ENCODE measurements around the gene LSR. TPM values are rescaled to one million over a fixed set of nuclear protein-coding genes. Genes with fewer than 3 reads are reported as not detected.

LSR gene
- total RNA-seq, 1 experiment from 2014 or later = 64.7 TPM

DNA sequence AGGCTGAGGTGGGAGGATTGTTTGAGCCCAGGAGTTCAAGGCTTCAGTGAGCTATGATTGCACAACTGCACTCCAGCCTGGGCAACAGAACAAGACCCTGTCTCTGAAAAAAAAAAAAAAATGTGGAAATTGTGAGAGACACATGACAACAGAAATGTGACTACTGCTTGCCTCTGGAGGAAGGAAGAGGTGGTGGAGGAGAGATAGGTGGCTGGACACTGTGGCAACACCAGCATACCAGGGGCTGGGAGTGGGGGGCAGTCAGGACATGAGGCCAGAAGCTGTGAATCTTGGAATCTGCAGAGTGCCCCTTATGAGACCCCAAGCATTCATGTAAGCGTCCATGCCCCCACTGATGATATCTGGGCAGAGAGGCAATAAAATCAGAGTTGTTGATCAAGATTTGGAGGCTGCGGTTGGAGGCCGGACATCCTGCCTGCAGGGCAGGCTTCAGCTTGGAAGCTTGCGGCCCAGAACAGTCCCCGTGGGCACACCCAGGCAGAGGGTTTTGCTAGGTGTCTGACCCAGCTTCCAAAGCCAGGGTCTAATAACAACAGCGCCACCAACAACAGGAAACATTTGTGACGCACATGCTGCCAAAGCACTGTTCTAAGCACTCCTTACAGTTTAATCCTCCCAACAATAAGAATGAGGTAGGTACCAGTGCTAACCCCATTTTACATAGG, 37.1 kb upstream of the LSR start:
- Histone ChIP-seq H3K27ac (ENCODE audit: low read length) (no peak overlapping the region), H3K36me3 (ENCODE audit: control insufficient read depth, insufficient read depth, low read length) (no peaks in the 10 kb centered on the region), H3K4me1 (ENCODE audit: control insufficient read depth, insufficient read depth, low read length) (peaks cover 6% of the 10 kb centered on the region; the same call in 1 of the 2 replicates), H3K9me3 (ENCODE audit: control insufficient read depth, insufficient read depth, low read depth, low read length) (no peaks in the 10 kb centered on the region), H3K27me3 (ENCODE audit: control insufficient read depth, insufficient read depth, low read length) (no peaks in the 10 kb centered on the region), H3K4me3 (ENCODE audit: low read depth in 2 of 2, low read length in 2 of 2) (no peak overlapping the region)
- TF ChIP-seq TCF7L2 (IDR thresholded peaks at IDR 0.05; ENCODE audit: low read depth, low read length) (no peak), POLR2AphosphoS5 (IDR thresholded peaks at IDR 0.05; ENCODE audit: low read depth, low read length) (no peak), SIN3A (IDR thresholded peaks at IDR 0.05; ENCODE audit: borderline replicate concordance, insufficient read depth, low read depth, low read length) (no peak)
- TF ChIP-seq, protein P1, sequence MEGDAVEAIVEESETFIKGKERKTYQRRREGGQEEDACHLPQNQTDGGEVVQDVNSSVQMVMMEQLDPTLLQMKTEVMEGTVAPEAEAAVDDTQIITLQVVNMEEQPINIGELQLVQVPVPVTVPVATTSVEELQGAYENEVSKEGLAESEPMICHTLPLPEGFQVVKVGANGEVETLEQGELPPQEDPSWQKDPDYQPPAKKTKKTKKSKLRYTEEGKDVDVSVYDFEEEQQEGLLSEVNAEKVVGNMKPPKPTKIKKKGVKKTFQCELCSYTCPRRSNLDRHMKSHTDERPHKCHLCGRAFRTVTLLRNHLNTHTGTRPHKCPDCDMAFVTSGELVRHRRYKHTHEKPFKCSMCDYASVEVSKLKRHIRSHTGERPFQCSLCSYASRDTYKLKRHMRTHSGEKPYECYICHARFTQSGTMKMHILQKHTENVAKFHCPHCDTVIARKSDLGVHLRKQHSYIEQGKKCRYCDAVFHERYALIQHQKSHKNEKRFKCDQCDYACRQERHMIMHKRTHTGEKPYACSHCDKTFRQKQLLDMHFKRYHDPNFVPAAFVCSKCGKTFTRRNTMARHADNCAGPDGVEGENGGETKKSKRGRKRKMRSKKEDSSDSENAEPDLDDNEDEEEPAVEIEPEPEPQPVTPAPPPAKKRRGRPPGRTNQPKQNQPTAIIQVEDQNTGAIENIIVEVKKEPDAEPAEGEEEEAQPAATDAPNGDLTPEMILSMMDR (IDR thresholded peaks at IDR 0.05) = no peak
- POLR2A ChIA-PET = interaction anchor here (0.7 kb wide), 1 partner anchor 13 kb away, joined by 4 read pairs; no protein-coding TSS in a partner anchor
- DNase-seq (ENCODE audit: low read depth, low spot score) (no peak), ATAC-seq (no peak)
- intact Hi-C loops (cut with micrococcal nuclease; ENCODE audit: unreplicated experiment) = no loop called here
- CTCF ChIA-PET = interaction anchor here (0.5 kb wide), 1 partner anchor 71 kb away, joined by 3 read pairs; no protein-coding TSS in a partner anchor
- in situ Hi-C loops (cut with HindIII; ENCODE audit: low pct_unique_long_range_greater_than_20kb, low sequenced_read_pairs) = no loop called here
- no TSS peak for BruUV-seq (replicated peaks)

GRCh38 chr19:35212241-35212640, 36.6 kb upstream of the LSR start:
- Histone ChIP-seq H3K27ac (ENCODE audit: low read length) (no peak overlapping the region), H3K4me1 (ENCODE audit: control insufficient read depth, insufficient read depth, low read length) (peaks cover 6% of the 10 kb centered on the region; the same call in 1 of the 2 replicates), H3K9me3 (ENCODE audit: control insufficient read depth, insufficient read depth, low read depth, low read length) (no peaks in the 10 kb centered on the region), H3K4me3 (ENCODE audit: low read depth in 2 of 2, low read length in 2 of 2) (no peak overlapping the region), H3K36me3 (ENCODE audit: control insufficient read depth, insufficient read depth, low read length) (no peaks in the 10 kb centered on the region), H3K27me3 (ENCODE audit: control insufficient read depth, insufficient read depth, low read length) (no peaks in the 10 kb centered on the region)
- POLR2A ChIA-PET = interaction anchor here (0.7 kb wide), 1 partner anchor 13 kb away, joined by 4 read pairs; no protein-coding TSS in a partner anchor
- CTCF ChIA-PET = no interaction called here
- TF ChIP-seq, protein P2, sequence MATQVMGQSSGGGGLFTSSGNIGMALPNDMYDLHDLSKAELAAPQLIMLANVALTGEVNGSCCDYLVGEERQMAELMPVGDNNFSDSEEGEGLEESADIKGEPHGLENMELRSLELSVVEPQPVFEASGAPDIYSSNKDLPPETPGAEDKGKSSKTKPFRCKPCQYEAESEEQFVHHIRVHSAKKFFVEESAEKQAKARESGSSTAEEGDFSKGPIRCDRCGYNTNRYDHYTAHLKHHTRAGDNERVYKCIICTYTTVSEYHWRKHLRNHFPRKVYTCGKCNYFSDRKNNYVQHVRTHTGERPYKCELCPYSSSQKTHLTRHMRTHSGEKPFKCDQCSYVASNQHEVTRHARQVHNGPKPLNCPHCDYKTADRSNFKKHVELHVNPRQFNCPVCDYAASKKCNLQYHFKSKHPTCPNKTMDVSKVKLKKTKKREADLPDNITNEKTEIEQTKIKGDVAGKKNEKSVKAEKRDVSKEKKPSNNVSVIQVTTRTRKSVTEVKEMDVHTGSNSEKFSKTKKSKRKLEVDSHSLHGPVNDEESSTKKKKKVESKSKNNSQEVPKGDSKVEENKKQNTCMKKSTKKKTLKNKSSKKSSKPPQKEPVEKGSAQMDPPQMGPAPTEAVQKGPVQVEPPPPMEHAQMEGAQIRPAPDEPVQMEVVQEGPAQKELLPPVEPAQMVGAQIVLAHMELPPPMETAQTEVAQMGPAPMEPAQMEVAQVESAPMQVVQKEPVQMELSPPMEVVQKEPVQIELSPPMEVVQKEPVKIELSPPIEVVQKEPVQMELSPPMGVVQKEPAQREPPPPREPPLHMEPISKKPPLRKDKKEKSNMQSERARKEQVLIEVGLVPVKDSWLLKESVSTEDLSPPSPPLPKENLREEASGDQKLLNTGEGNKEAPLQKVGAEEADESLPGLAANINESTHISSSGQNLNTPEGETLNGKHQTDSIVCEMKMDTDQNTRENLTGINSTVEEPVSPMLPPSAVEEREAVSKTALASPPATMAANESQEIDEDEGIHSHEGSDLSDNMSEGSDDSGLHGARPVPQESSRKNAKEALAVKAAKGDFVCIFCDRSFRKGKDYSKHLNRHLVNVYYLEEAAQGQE (IDR thresholded peaks at IDR 0.05; ENCODE audit: insufficient read depth in 1 of 2, low read depth in 2 of 2, low read length in 1 of 2) = no peak
- TF ChIP-seq SIN3A (IDR thresholded peaks at IDR 0.05; ENCODE audit: borderline replicate concordance, insufficient read depth, low read depth, low read length) = no peak
- no peak for TF ChIP-seq POLR2AphosphoS5 (IDR thresholded peaks at IDR 0.05; ENCODE audit: low read depth, low read length)
- no peak for TF ChIP-seq TCF7L2 (IDR thresholded peaks at IDR 0.05; ENCODE audit: low read depth, low read length)
- TF ChIP-seq, protein P1 (IDR thresholded peaks at IDR 0.05) = no peak
- DNase-seq (ENCODE audit: low read depth, low spot score) = no peak
- intact Hi-C loops (cut with micrococcal nuclease; ENCODE audit: unreplicated experiment) = no loop called here
- in situ Hi-C loops (cut with HindIII; ENCODE audit: low pct_unique_long_range_greater_than_20kb, low sequenced_read_pairs) = no loop called here
- ATAC-seq = no peak
- BruUV-seq (replicated peaks) = no TSS peak

Data from Panc1 (cell line).